ENCODE results near the gene NDUFC1.

DNA sequence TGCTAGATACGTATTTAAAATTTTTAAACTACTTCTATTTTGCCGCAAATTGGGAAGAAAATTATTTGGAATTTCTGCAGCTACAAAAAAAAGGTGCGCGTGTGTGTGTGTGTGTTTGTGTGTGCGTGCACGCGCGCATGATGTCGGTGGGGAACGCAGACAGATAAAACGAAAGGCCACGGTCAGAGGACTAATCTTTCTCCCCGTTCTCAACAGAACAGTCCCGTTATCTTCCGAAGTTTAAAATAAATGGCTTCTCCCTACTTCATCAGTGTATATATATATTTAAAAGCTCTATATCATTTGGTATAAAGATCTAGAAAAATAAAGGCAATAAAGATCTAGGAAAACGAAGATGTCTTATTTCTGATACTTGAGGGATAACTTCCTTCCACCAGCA is 23.8 kb downstream of the NDUFC1 start:
- no peak for TF ChIP-seq CTCF (IDR thresholded peaks at IDR 0.05; ENCODE audit: extremely low read depth in 1 of 2, insufficient read depth in 1 of 2, low read depth in 1 of 2, low read length in 2 of 2)
- no peak for TF ChIP-seq EZH2 (IDR thresholded peaks at IDR 0.05; ENCODE audit: borderline replicate concordance, low read depth, low read length, severe bottlenecking)
- TF ChIP-seq POLR2A (IDR thresholded peaks at IDR 0.05; ENCODE audit: low read depth, low read length) = no peak
- no peak for TF ChIP-seq POLR2AphosphoS5 (IDR thresholded peaks at IDR 0.05; ENCODE audit: insufficient read depth, low read depth, low read length)
- TF ChIP-seq MYC (IDR thresholded peaks at IDR 0.05; ENCODE audit: low read depth, low read length) = no peak
- TF ChIP-seq MAX (IDR thresholded peaks at IDR 0.05; ENCODE audit: insufficient read depth, insufficient read length) = no peak
- TF ChIP-seq FOS (IDR thresholded peaks at IDR 0.05; ENCODE audit: borderline replicate concordance, insufficient read depth, low read length) = no peak
